Endothelial cell of umbilical vein (primary cell): ENCODE results near the gene NMT1. TPM values are rescaled to one million over a fixed set of nuclear protein-coding genes. Genes with fewer than 3 reads are reported as not detected.

ENCODE experiments used
- BruUV-seq: library from RNA; stranded (reverse); fragments of 400-500 nt; replicated peaks from 2 replicates; lab custom pipeline; 2021; lab: Mats Ljungman, UMichigan
- CTCF ChIA-PET: fragments of 300-600, 350-600 bp; sonication (Branson Sonifier 250); formaldehyde crosslinking; loops from one replicate; lab custom pipeline; 2021; ENCODE audit warnings: antibody characterized with exemption, inconsistent platforms; lab: Charles Lee
- POLR2A ChIA-PET: fragments of 300-600, 350-600 bp; sonication (Branson Sonifier 250); formaldehyde crosslinking; loops from one replicate; lab custom pipeline; 2021; ENCODE audit warnings: antibody characterized with exemption, inconsistent platforms; lab: Charles Lee
- DNase-seq: peaks from one replicate; pipeline ENCODE4 v3.0.0-alpha.2; 2011; ENCODE audit warnings: low read depth, low spot score
- FAIRE-seq: peaks from 2 replicates; lab custom pipeline; 2011; peaks lifted over from hg19 to GRCh38; lab: Jason Lieb, UNC
- H2AFZ ChIP-seq: 2 replicates; pipeline ENCODE4 v1.6.0; 2012; ENCODE audit warnings: low read depth, low read length, control low read depth, inconsistent platforms
- H3K27ac ChIP-seq: 2 replicates; pipeline ENCODE4 v1.5.1; 2011; ENCODE audit warnings: low read depth, mild to moderate bottlenecking, control low read depth, low read length, moderate library complexity; ENCODE audit not compliant: insufficient read depth
- H3K27me3 ChIP-seq, 2 experiments: 2 replicates each; pipeline versions ENCODE4 v1.6.0 to v1.6.1; 2011; ENCODE audit warnings: low read length in 2 of 2, mixed read lengths in 1 of 2; ENCODE audit not compliant: control insufficient read depth in 2 of 2, insufficient read depth in 2 of 2
- H3K36me3 ChIP-seq, 2 experiments: 2 replicates in 1 of 2; 3 replicates in 1 of 2; pipeline ENCODE4 v1.5.1; 2011; ENCODE audit warnings: low read length in 2 of 2, mild to moderate bottlenecking in 1 of 2, moderate library complexity in 1 of 2; ENCODE audit not compliant: control insufficient read depth in 2 of 2, insufficient read depth in 2 of 2; ENCODE audit errors: extremely low read depth in 1 of 2
- H3K4me1 ChIP-seq: 3 replicates; pipeline ENCODE4 v1.5.1; 2011; ENCODE audit warnings: mild to moderate bottlenecking, low read length; ENCODE audit not compliant: control insufficient read depth, insufficient read depth; ENCODE audit errors: extremely low read depth
- H3K4me2 ChIP-seq: 2 replicates; pipeline ENCODE4 v1.6.1; 2011; ENCODE audit warnings: low read length, control low read depth, mixed read lengths; ENCODE audit not compliant: insufficient read depth
- H3K4me3 ChIP-seq, 3 experiments: fragments of 200-600 bp in 1 of 3; sonication (generic), shearing (Covaris generic) in 1 of 3; replicated peaks in 1 of 3; 2 replicates each; pipeline ENCODE4 v1.5.1; 2011 to 2016; ENCODE audit warnings: control low read depth in 3 of 3, low read length in 3 of 3, mild to moderate bottlenecking in 2 of 3, inconsistent platforms in 1 of 3, low read depth in 1 of 3, moderate library complexity in 1 of 3; ENCODE audit not compliant: insufficient read depth in 1 of 3
- H3K79me2 ChIP-seq: 2 replicates; pipeline ENCODE4 v1.6.0; 2012; ENCODE audit warnings: low read length, inconsistent platforms; ENCODE audit not compliant: control insufficient read depth, insufficient read depth
- H3K9ac ChIP-seq: replicated peaks from 2 replicates; pipeline ENCODE3; 2011; ENCODE audit warnings: low read length, control low read depth; ENCODE audit not compliant: insufficient read depth; ENCODE audit errors: extremely low read depth
- H3K9me1 ChIP-seq: replicated peaks from 3 replicates; pipeline ENCODE4 v1.6.0; 2011; ENCODE audit warnings: mild to moderate bottlenecking, low read length; ENCODE audit not compliant: control insufficient read depth, insufficient read depth; ENCODE audit errors: extremely low read depth
- H3K9me3 ChIP-seq: replicated peaks from 2 replicates; pipeline ENCODE4 v1.5.1; 2012; ENCODE audit warnings: low read length, inconsistent platforms; ENCODE audit not compliant: control insufficient read depth, insufficient read depth
- H4K20me1 ChIP-seq: replicated peaks from 2 replicates; pipeline ENCODE3; 2011; ENCODE audit warnings: mild to moderate bottlenecking, low read length; ENCODE audit not compliant: control insufficient read depth, insufficient read depth; ENCODE audit errors: extremely low read depth
- POLR2A ChIP-seq: IDR thresholded peaks from 2 replicates; pipeline ENCODE4 v1.6.1; 2012; ENCODE audit warnings: low read depth, mild to moderate bottlenecking, control low read depth, low read length
- POLR2AphosphoS5 ChIP-seq: IDR thresholded peaks from 2 replicates; pipeline ENCODE4 v1.6.1; 2012; ENCODE audit warnings: low read depth, mild to moderate bottlenecking, control low read depth, low read length, moderate library complexity; ENCODE audit not compliant: insufficient read depth
- dilution Hi-C: fragments of 300-500 bp; cut with MboI; formaldehyde crosslinking; loops from one replicate; pipeline ENCODE4 v1.15.0; 2019; ENCODE audit warnings: low sequenced_read_pairs; ENCODE audit not compliant: extremely low pct_ligation_motif_present
- intact Hi-C: fragments of 100-400 bp; cut with micrococcal nuclease; formaldehyde crosslinking; loops from one replicate; pipeline ENCODE4 v1.10.0; 2022
- polyA plus RNA-seq, 4 experiments: library from polyadenylated mRNA; depleted of rRNA in 3 of 4; stranded (reverse) in 3 of 4; unstranded in 1 of 4; fragments of >200 nt; gene quantifications; 2 replicates each; pipeline versions ENCODE4 v1.2.1 to v1.2.3, GENCODE V29; 2011 to 2012; ENCODE audit warnings: missing spikeins in 1 of 4
- total RNA-seq: library from RNA; stranded (reverse); gene quantifications from 2 replicates; pipeline ENCODE4 v1.2.3, GENCODE V29; 2021
- TF ChIP-seq, protein P1 (sequence below), 2 donors: IDR thresholded peaks; 1 replicate in 1 of 2; 2 replicates in 1 of 2; pipeline ENCODE4 v1.5.1; 2011; ENCODE audit warnings: low read length in 2 of 2, mild to moderate bottlenecking in 2 of 2, moderate library complexity in 2 of 2, control low read depth in 1 of 2, inconsistent platforms in 1 of 2, low read depth in 1 of 2; ENCODE audit not compliant: insufficient read depth in 1 of 2; ENCODE audit errors: extremely low read depth in 1 of 2

Gene NMT1
- total and polyA plus RNA-seq, 2 donors (not counting 3 experiments of a cell fraction or from before 2014, with no cell fraction given): 37.6 to 135 TPM

DNA sequence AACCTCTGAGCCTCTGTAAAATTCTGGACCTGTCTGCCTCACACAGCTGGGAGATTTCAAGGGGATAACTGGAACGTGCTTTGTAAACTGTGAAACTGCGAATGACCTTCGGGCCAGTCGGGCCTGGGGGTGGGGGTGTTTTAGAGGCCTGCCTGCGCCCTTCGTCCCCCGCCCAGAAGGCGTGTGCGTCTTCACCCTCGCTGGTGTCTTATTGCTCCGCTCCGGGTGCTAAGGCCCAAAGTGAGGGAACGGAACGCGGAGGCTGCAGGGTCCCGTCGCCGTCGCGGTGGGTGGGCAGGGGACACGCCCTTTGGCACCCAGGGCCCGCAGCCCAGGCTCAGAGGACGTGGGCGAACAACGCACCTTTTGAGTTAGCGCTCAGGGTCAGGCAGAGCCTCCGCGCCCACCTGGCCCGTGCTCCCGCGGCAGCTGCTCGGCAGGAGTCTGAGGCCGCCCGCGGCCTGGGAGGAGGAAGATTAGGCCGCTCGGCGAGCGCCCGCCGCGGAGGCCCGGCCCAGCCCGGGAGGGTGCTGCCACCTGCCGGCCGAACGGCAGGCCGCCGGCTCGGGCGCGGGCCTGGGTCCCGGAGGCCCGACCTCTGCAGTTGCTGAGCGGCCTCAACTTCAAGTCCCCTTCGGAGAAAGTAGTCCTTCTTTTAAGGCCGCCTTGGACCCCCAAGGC, 39.4 kb upstream of the NMT1 start:
- H4K20me1 ChIP-seq: no peaks in the 10 kb centered on the region

More for the DNA sequence above, 39.4 kb upstream of the NMT1 start:
- H3K36me3 ChIP-seq: peaks cover 0 to 2% of the 10 kb centered on the region in 2 experiments
- H3K4me3 ChIP-seq: peak overlapping the region in 1 of 3 experiments; percentile 30
- H3K9ac ChIP-seq: no peak overlapping the region
- H3K4me1 ChIP-seq: peaks cover 17% of the 10 kb centered on the region
- H2AFZ ChIP-seq: peak overlapping the region; percentile 36
- DNase-seq (peak; percentile 38), FAIRE-seq (peak; percentile 60)
- no peaks in the 10 kb centered on the region for H3K9me3 ChIP-seq
- H3K9me1 ChIP-seq: no peaks in the 10 kb centered on the region
- CTCF ChIA-PET: interaction anchor here (0.6 to 13.8 kb wide), 35 partner anchors 9 to 263 kb away, joined by 3 to 331 read pairs (median 5); partner anchors contain the start of genes ACBD4, C1QL1, EFTUD2 and GFAP
- peak overlapping the region; percentile 14 for H3K4me2 ChIP-seq
- no peak for TF ChIP-seq POLR2A
- TF ChIP-seq, protein P1, sequence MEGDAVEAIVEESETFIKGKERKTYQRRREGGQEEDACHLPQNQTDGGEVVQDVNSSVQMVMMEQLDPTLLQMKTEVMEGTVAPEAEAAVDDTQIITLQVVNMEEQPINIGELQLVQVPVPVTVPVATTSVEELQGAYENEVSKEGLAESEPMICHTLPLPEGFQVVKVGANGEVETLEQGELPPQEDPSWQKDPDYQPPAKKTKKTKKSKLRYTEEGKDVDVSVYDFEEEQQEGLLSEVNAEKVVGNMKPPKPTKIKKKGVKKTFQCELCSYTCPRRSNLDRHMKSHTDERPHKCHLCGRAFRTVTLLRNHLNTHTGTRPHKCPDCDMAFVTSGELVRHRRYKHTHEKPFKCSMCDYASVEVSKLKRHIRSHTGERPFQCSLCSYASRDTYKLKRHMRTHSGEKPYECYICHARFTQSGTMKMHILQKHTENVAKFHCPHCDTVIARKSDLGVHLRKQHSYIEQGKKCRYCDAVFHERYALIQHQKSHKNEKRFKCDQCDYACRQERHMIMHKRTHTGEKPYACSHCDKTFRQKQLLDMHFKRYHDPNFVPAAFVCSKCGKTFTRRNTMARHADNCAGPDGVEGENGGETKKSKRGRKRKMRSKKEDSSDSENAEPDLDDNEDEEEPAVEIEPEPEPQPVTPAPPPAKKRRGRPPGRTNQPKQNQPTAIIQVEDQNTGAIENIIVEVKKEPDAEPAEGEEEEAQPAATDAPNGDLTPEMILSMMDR (IDR thresholded peaks at IDR 0.05; ENCODE audit: extremely low read depth in 1 of 2, insufficient read depth in 1 of 2, low read depth in 1 of 2, low read length in 2 of 2): peak; percentile 76 to 98
- TF ChIP-seq POLR2AphosphoS5: peak; percentile 32
- BruUV-seq: no TSS peak
- intact Hi-C loops (loop anchor here (1.0 to 2.0 kb wide), 3 partner anchors 101 to 246 kb away; partner anchors contain the start of gene PLCD3), dilution Hi-C loops (no loop called here)
- POLR2A ChIA-PET: no interaction called here
- H3K79me2 ChIP-seq: no peaks in the 10 kb centered on the region
- H3K27me3 ChIP-seq: no peaks in the 10 kb centered on the region
- H3K27ac ChIP-seq: no peak overlapping the region
